HL-60/S4 treated with retinoic acid at 250 ng/mL for 4 days and 3 days (cell line): Measurements from ENCODE around the gene SGCG.

ENCODE experiments used
- in situ Hi-C: fragments of 300-500 bp; cut with MboI; formaldehyde crosslinking; loops from 2 replicates; pipeline ENCODE4 v1.7.0; 2022; ENCODE audit warnings: low sequenced_read_pairs

The SGCG gene

GRCh38 chr13:23323946-23324709 lies 143.3 kb downstream of the SGCG start:
- in situ Hi-C loops = no loop called here

- in situ Hi-C loops = no loop called here
Measured at GRCh38 chr13:23325191-23325590, 144.4 kb downstream of the SGCG start.

GRCh38 chr13:23330356-23330755 lies 149.6 kb downstream of the SGCG start:
- in situ Hi-C loops = no loop called here

GRCh38 chr13:23339225-23339624 lies 158.4 kb downstream of the SGCG start:
- in situ Hi-C loops = no loop called here

- in situ Hi-C loops = no loop called here
Measured at GRCh38 chr13:23344931-23345595, 164.3 kb downstream of the SGCG start.

- in situ Hi-C loops = no loop called here
Measured at GRCh38 chr13:23347601-23348000, 166.8 kb downstream of the SGCG start.

- in situ Hi-C loops = no loop called here
Measured at GRCh38 chr13:23348262-23349127, 167.7 kb downstream of the SGCG start.

- in situ Hi-C loops = no loop called here
Measured at GRCh38 chr13:23349161-23349897, 168.6 kb downstream of the SGCG start.

- in situ Hi-C loops = no loop called here
Measured at GRCh38 chr13:23350009-23350408, 169.2 kb downstream of the SGCG start.

- in situ Hi-C loops = no loop called here
Measured at GRCh38 chr13:23352161-23352560, 171.4 kb downstream of the SGCG start.

- in situ Hi-C loops = no loop called here
Measured at GRCh38 chr13:23354520-23354919, 173.7 kb downstream of the SGCG start.

- in situ Hi-C loops = no loop called here
Measured at GRCh38 chr13:23356368-23356767, 175.6 kb downstream of the SGCG start.

GRCh38 chr13:23357349-23357748 lies 176.6 kb downstream of the SGCG start:
- in situ Hi-C loops = no loop called here

- in situ Hi-C loops = no loop called here
Measured at GRCh38 chr13:23359882-23360281, 179.1 kb downstream of the SGCG start.

GRCh38 chr13:23365652-23366051 lies 184.9 kb downstream of the SGCG start:
- in situ Hi-C loops = no loop called here

GRCh38 chr13:23367907-23368306 lies 187.1 kb downstream of the SGCG start:
- in situ Hi-C loops = no loop called here

GRCh38 chr13:23372264-23372906 lies 191.6 kb downstream of the SGCG start:
- in situ Hi-C loops = no loop called here
